Bronchial epithelial cell (primary cell): ENCODE results near the gene NT5M. TPM values are rescaled to one million over a fixed set of nuclear protein-coding genes. Genes with fewer than 3 reads are reported as not detected.

ENCODE experiments used
- DNase-seq: peaks from one replicate; pipeline ENCODE4 v3.0.0-alpha.2; 2010; ENCODE audit warnings: low read depth
- FAIRE-seq: peaks from 2 replicates; lab custom pipeline; 2011; peaks lifted over from hg19 to GRCh38; lab: Jason Lieb, UNC
- H3K27me3 ChIP-seq: 2 replicates; pipeline ENCODE4 v1.5.1; 2011; ENCODE audit warnings: low read length; ENCODE audit not compliant: control insufficient read depth, insufficient read depth
- H3K36me3 ChIP-seq: 2 replicates; pipeline ENCODE4 v1.5.1; 2011; ENCODE audit warnings: low read length; ENCODE audit not compliant: control insufficient read depth, insufficient read depth
- H3K4me3 ChIP-seq: 2 replicates; pipeline ENCODE4 v1.5.1; 2011; ENCODE audit warnings: mild to moderate bottlenecking, low read depth, low read length, control low read depth
- CTCF ChIP-seq: IDR thresholded peaks from 2 replicates; pipeline ENCODE4 v1.5.1; 2011; ENCODE audit warnings: mild to moderate bottlenecking, moderate library complexity, low read length, control low read depth, inconsistent platforms; ENCODE audit not compliant: insufficient read depth, severe bottlenecking
- total RNA-seq: library from RNA; depleted of rRNA; stranded (reverse); fragments of >200 nt; gene quantifications from 2 replicates; pipeline ENCODE4 v1.2.1, GENCODE V29; 2014

Gene NT5M
- total RNA-seq, 1 donor from 2014 or later: 0.79 TPM

GRCh38 chr17:17361867-17362539 is 58.8 kb downstream of the NT5M start:
- Histone ChIP-seq H3K36me3 (no peaks in the 10 kb centered on the region), H3K27me3 (peaks cover 2% of the 10 kb centered on the region), H3K4me3 (no peak overlapping the region)
- DNase-seq (no peak), FAIRE-seq (no peak)
- TF ChIP-seq CTCF: no peak

- no peak for TF ChIP-seq CTCF
- DNase-seq (no peak), FAIRE-seq (no peak)
- Histone ChIP-seq H3K4me3 (no peak overlapping the region), H3K36me3 (no peaks in the 10 kb centered on the region), H3K27me3 (peaks cover 3% of the 10 kb centered on the region)
Observed at GRCh38 chr17:17362540-17362930, 59.4 kb downstream of the NT5M start.

GRCh38 chr17:17363638-17364337 is 60.6 kb downstream of the NT5M start:
- FAIRE-seq (no peak), DNase-seq (no peak)
- Histone ChIP-seq H3K36me3 (no peaks in the 10 kb centered on the region), H3K27me3 (peaks cover 5% of the 10 kb centered on the region), H3K4me3 (no peak overlapping the region)
- no peak for TF ChIP-seq CTCF

DNA sequence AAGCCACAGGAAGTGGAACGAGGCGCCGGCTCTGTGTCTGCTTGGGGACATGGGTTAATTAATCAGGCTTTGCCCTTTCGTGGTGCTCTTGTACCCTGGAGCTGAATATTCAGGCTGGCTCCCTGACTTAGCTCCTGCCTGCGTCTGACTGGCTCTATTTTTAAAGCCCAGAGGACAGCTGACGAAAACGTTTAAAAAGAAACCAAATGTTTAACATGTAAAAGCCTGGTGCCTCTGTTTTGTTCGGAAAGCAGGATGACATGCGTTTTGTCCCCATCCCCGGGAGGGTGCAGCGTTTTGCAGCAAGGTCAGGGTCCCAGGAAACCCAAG is 61.1 kb downstream of the NT5M start:
- Histone ChIP-seq H3K4me3 (no peak overlapping the region), H3K27me3 (peaks cover 5% of the 10 kb centered on the region), H3K36me3 (no peaks in the 10 kb centered on the region)
- DNase-seq (no peak), FAIRE-seq (no peak)
- TF ChIP-seq CTCF: no peak

- Histone ChIP-seq H3K27me3 (peaks cover 5% of the 10 kb centered on the region), H3K4me3 (no peak overlapping the region), H3K36me3 (no peaks in the 10 kb centered on the region)
- DNase-seq (no peak), FAIRE-seq (no peak)
- TF ChIP-seq CTCF: no peak
Observed at GRCh38 chr17:17365476-17366110, 62.4 kb downstream of the NT5M start.
